ENCODE data around the gene SPAG9.

GRCh38 chr17:51097708-51098446 lies 22.8 kb downstream of the SPAG9 start:
- TF ChIP-seq CTCF (IDR thresholded peaks at IDR 0.05) (no peak), ZFX (IDR thresholded peaks at IDR 0.05; ENCODE audit: borderline replicate concordance) (no peak)
